Stimulated activated naive CD8-positive, alpha-beta T cell treated with anti-CD3 and anti-CD28 coated beads, Interleukin-15, Interleukin-2, amounts not matched to agents 100 ng/mL and 50 ng/mL, for 24 hours (primary cell): Measurements from ENCODE around the gene STAT3.

Experiments used
- H3K27ac Mint-ChIP-seq: one replicate; pipeline ENCODE4 v1.8.0; 2021; ENCODE audit warnings: mild to moderate bottlenecking, mixed read lengths
- H3K27me3 Mint-ChIP-seq: one replicate; pipeline ENCODE4 v1.8.0; 2021; ENCODE audit warnings: mixed read lengths
- H3K36me3 Mint-ChIP-seq: one replicate; pipeline ENCODE4 v1.8.0; 2021; ENCODE audit warnings: low read depth, mixed read lengths
- H3K4me1 Mint-ChIP-seq: one replicate; pipeline ENCODE4 v1.8.0; 2021; ENCODE audit warnings: low read depth, mixed read lengths
- H3K4me3 Mint-ChIP-seq: one replicate; pipeline ENCODE4 v1.8.0; 2021; ENCODE audit warnings: mild to moderate bottlenecking, mixed read lengths
- H3K9me3 Mint-ChIP-seq: one replicate; pipeline ENCODE4 v1.8.0; 2021; ENCODE audit warnings: mixed read lengths

STAT3 gene

GRCh38 chr17:42354956-42355843 lies 33.0 kb downstream of the STAT3 start:
- Mint-ChIP-seq H3K36me3 (peaks cover 33% of the 10 kb centered on the region), H3K27me3 (no peaks in the 10 kb centered on the region), H3K9me3 (no peaks in the 10 kb centered on the region), H3K4me3 (no peak overlapping the region), H3K4me1 (peaks cover 51% of the 10 kb centered on the region), H3K27ac (peak overlapping the region; percentile 50)

GRCh38 chr17:42348104-42348503 lies 40.1 kb downstream of the STAT3 start:
- Mint-ChIP-seq H3K4me3 (no peak overlapping the region), H3K4me1 (peaks cover 42% of the 10 kb centered on the region), H3K27ac (peak overlapping the region; percentile 32), H3K36me3 (peaks cover 58% of the 10 kb centered on the region), H3K27me3 (no peaks in the 10 kb centered on the region), H3K9me3 (no peaks in the 10 kb centered on the region)

- H3K9me3 Mint-ChIP-seq: no peaks in the 10 kb centered on the region
- peak overlapping the region; percentile 32 for H3K27ac Mint-ChIP-seq
- H3K4me3 Mint-ChIP-seq: no peak overlapping the region
- H3K27me3 Mint-ChIP-seq: no peaks in the 10 kb centered on the region
- H3K4me1 Mint-ChIP-seq: peaks cover 46% of the 10 kb centered on the region
- H3K36me3 Mint-ChIP-seq: peaks cover 61% of the 10 kb centered on the region
These were observed 40.6 kb downstream of the STAT3 start for GRCh38 chr17:42347606-42348005.

- Mint-ChIP-seq H3K27ac (peak overlapping the region; percentile 32), H3K4me1 (peaks cover 46% of the 10 kb centered on the region)
These were observed 41.0 kb downstream of the STAT3 start for GRCh38 chr17:42347198-42347597.

GRCh38 chr17:42346481-42346880 lies 41.8 kb downstream of the STAT3 start:
- Mint-ChIP-seq H3K36me3 (peaks cover 67% of the 10 kb centered on the region), H3K4me1 (peaks cover 53% of the 10 kb centered on the region), H3K4me3 (no peak overlapping the region), H3K27me3 (no peaks in the 10 kb centered on the region), H3K9me3 (no peaks in the 10 kb centered on the region), H3K27ac (no peak overlapping the region)

More at GRCh38 chr17:42347198-42347597, 41.0 kb downstream of the STAT3 start:
- Mint-ChIP-seq H3K36me3 (peaks cover 61% of the 10 kb centered on the region), H3K4me3 (no peak overlapping the region), H3K27me3 (no peaks in the 10 kb centered on the region), H3K9me3 (no peaks in the 10 kb centered on the region)

- Mint-ChIP-seq H3K36me3 (peaks cover 76% of the 10 kb centered on the region), H3K4me1 (peaks cover 62% of the 10 kb centered on the region), H3K4me3 (no peak overlapping the region)
These were observed 42.7 kb downstream of the STAT3 start for GRCh38 chr17:42345396-42346073.

GRCh38 chr17:42342242-42343008 lies 45.8 kb downstream of the STAT3 start:
- peak overlapping the region; percentile 95 for H3K27ac Mint-ChIP-seq
- H3K27me3 Mint-ChIP-seq: no peaks in the 10 kb centered on the region
- no peaks in the 10 kb centered on the region for H3K9me3 Mint-ChIP-seq
- peaks cover 66% of the 10 kb centered on the region for H3K4me1 Mint-ChIP-seq
- H3K4me3 Mint-ChIP-seq: peak overlapping the region; percentile 45
- peaks cover 75% of the 10 kb centered on the region for H3K36me3 Mint-ChIP-seq

More at GRCh38 chr17:42345396-42346073, 42.7 kb downstream of the STAT3 start:
- no peaks in the 10 kb centered on the region for H3K9me3 Mint-ChIP-seq
- H3K27me3 Mint-ChIP-seq: no peaks in the 10 kb centered on the region
- no peak overlapping the region for H3K27ac Mint-ChIP-seq

GRCh38 chr17:42341568-42341967 lies 46.7 kb downstream of the STAT3 start:
- Mint-ChIP-seq H3K4me3 (peak overlapping the region; percentile 66), H3K27me3 (no peaks in the 10 kb centered on the region), H3K4me1 (peaks cover 66% of the 10 kb centered on the region), H3K27ac (peak overlapping the region; percentile 94), H3K36me3 (peaks cover 73% of the 10 kb centered on the region), H3K9me3 (no peaks in the 10 kb centered on the region)

GRCh38 chr17:42340691-42341127 lies 47.5 kb downstream of the STAT3 start:
- peaks cover 71% of the 10 kb centered on the region for H3K4me1 Mint-ChIP-seq
- H3K27me3 Mint-ChIP-seq: no peaks in the 10 kb centered on the region
- H3K36me3 Mint-ChIP-seq: peaks cover 72% of the 10 kb centered on the region
- peak overlapping the region; percentile 94 for H3K27ac Mint-ChIP-seq
- peak overlapping the region; percentile 66 for H3K4me3 Mint-ChIP-seq
- no peaks in the 10 kb centered on the region for H3K9me3 Mint-ChIP-seq

- Mint-ChIP-seq H3K27ac (peak overlapping the region; percentile 73), H3K4me3 (no peak overlapping the region), H3K36me3 (peaks cover 76% of the 10 kb centered on the region), H3K27me3 (no peaks in the 10 kb centered on the region), H3K9me3 (no peaks in the 10 kb centered on the region), H3K4me1 (peaks cover 82% of the 10 kb centered on the region)
These were observed 49.0 kb downstream of the STAT3 start for GRCh38 chr17:42339221-42339620.

GRCh38 chr17:42338427-42338985 lies 49.7 kb downstream of the STAT3 start:
- Mint-ChIP-seq H3K9me3 (no peaks in the 10 kb centered on the region), H3K27ac (peak overlapping the region; percentile 89), H3K4me1 (peaks cover 83% of the 10 kb centered on the region), H3K4me3 (peak overlapping the region; percentile 64), H3K36me3 (peaks cover 75% of the 10 kb centered on the region), H3K27me3 (no peaks in the 10 kb centered on the region)

- peaks cover 77% of the 10 kb centered on the region for H3K36me3 Mint-ChIP-seq
- H3K27me3 Mint-ChIP-seq: no peaks in the 10 kb centered on the region
- no peaks in the 10 kb centered on the region for H3K9me3 Mint-ChIP-seq
- H3K27ac Mint-ChIP-seq: peak overlapping the region; percentile 93
- H3K4me1 Mint-ChIP-seq: peaks cover 83% of the 10 kb centered on the region
- peak overlapping the region; percentile 63 for H3K4me3 Mint-ChIP-seq
These were observed 50.8 kb downstream of the STAT3 start for GRCh38 chr17:42337442-42337841.

- peaks cover 74% of the 10 kb centered on the region for H3K36me3 Mint-ChIP-seq
- peaks cover 56% of the 10 kb centered on the region for H3K4me1 Mint-ChIP-seq
- no peaks in the 10 kb centered on the region for H3K27me3 Mint-ChIP-seq
- H3K27ac Mint-ChIP-seq: no peak overlapping the region
- H3K4me3 Mint-ChIP-seq: no peak overlapping the region
- no peaks in the 10 kb centered on the region for H3K9me3 Mint-ChIP-seq
These were observed 53.6 kb downstream of the STAT3 start for GRCh38 chr17:42334677-42335076.

GRCh38 chr17:42333053-42333452 lies 55.2 kb downstream of the STAT3 start:
- Mint-ChIP-seq H3K9me3 (no peaks in the 10 kb centered on the region), H3K36me3 (peaks cover 75% of the 10 kb centered on the region), H3K4me3 (peak overlapping the region; percentile 41), H3K4me1 (peaks cover 42% of the 10 kb centered on the region), H3K27me3 (no peaks in the 10 kb centered on the region), H3K27ac (peak overlapping the region; percentile 75)
